GM18517 (cell line): ENCODE results near the gene DOCK3.
A peak's percentile ranks its signal among the peaks of the same experiment; 100 is the strongest.
"Not testable (repeated sequence)": the region's sequence is repeated elsewhere in the genome, so short reads cannot be mapped to it uniquely, and the experiment has no call there.

Experiments used
- ATAC-seq: cut with Tn5 transposase; IDR thresholded peaks from one replicate; pipeline ENCODE4 v1.9.1; 2021; ENCODE audit warnings: mild to moderate bottlenecking, moderate library complexity; ENCODE audit not compliant: unreplicated experiment

Gene DOCK3

DNA sequence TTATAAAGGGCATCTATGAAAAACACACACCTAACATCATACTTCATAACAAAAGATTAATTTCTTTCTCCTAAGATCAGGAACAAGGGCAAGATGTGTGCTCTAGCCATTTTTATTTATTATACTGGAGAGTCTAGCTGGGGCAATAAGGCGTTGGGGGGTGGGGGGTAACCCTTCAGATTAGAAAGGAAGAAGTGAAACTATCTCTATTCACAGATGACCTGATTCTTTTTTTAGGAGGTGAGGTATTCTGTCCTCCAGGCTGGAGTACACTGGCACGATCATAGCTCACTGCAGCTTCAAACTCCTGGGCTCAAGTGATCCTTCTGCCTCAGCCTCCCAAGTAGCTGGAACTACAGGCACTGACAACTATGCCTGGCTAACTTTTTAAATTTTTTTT lies 620.9 kb downstream of the DOCK3 start:
- peak; percentile 77 for ATAC-seq

DNA sequence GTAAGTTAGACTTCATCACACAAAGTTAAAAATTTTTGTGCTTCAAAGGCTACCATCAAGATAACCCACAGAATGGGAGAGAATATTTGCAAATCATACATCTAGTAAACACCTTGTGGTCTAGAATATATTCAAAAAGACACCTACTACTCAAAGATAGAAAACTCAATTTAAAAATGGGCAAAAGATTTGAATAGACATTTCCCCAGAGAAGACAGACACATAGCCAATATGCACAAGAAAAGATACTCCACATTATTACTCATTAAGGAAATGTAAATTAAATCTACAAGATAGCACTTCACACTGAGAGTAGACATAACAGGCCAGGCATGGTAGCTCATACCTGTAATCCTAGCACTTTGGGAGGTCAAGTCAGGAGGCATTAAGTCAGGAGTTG lies 622.6 kb downstream of the DOCK3 start:
- ATAC-seq: no peak

DNA sequence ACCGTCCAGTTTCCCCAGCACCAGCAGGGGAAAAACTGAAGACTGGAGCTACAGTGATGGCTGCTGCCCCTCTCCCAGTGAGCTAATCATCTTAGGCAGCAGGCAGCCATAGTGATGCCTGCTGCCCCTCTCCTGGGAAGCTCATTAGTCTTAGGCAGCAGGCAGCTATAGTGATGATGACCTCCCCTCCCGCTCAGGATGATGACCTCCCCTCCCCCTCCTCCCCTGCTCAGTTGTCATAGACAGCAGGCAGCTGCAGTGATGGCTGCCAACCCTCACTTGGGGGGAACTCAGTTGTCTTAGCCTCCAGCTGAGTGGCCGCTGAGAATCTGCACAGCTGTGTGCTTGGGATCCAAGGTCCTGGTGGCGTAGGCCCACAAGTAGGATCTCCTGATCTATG lies 629.5 kb downstream of the DOCK3 start:
- no peak for ATAC-seq

DNA sequence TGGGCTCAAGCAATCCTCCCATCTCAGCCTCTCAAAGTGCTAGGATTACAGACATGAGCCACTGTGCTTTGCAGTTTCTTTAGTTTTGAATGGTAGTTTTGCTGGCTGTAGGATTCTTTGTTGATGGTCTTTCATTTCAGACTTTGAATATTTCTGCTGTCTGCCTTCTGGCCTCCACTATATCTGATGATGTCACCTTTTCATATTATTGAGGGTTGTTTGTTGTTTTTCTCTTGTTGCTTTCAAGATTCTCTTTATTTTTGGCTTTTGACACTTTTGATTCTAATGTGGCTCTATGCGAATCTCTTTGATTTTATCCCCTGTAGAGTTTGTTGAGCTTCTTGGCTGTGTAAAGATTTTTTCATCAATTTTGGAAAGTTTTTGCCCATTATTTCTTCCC lies 631.4 kb downstream of the DOCK3 start:
- no peak for ATAC-seq

DNA sequence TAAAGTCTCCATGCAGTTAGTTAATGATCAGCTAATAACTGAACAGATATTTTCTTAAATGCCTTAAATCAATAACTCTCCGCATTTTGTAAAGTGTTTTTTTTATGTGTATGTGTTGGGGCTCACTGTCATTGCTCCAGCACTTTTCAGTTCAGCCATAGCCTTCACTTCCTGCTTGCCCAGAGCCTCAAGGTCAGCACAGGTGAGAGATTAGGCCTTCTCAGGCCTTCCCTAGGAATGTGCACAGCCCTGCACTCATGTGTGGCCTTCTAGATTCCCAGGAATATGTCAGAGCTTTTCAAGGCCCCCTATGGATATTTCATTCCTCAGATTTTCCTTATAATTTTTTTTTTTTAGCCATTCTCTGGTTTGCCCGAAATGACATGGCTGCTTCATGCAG lies 632.7 kb downstream of the DOCK3 start:
- no peak for ATAC-seq

DNA sequence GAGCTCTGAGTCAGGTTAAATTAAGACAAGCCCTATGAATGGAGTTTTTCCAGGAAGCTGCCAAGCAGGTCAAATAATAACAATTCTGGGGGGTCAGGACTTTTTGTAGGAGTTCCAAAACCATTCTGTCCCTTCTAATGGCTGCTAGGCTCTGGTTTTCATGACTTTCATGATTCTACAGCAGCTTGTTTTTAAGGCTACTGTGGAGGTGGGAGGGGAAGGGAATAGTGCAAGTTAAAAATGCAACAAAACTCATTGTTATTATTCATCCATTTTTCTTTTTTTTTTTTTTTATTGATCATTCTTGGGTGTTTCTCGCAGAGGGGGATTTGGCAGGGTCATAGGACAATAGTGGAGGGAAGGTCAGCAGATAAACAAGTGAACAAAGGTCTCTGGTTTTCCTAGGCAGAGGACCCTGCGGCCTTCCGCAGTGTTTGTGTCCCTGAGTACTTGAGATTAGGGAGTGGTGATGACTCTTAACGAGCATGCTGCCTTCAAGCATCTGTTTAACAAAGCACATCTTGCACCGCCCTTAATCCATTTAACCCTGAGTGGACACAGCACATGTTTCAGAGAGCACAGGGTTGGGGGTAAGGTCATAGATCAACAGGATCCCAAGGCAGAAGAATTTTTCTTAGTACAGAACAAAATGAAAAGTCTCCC lies 633.3 kb downstream of the DOCK3 start:
- ATAC-seq: not testable (repeated sequence)

DNA sequence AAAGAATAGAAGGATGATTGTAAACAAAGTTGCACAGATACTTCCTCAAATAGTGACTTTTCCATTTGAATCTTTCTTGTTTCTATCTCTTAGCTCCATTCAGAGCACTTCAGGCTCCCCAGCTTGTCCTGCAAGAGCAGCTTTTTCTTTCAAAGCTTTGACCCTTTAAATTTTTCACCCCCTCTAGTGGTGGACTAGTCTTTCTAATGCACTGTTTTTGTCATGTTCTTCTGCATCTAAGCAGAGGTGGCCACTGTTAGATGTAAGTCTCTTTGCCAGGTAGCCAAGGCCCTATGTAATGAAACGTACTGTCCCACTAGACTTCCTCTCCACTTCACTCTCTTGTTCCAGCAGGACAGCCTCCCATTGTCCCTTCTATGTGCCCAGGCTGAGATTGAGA lies 636.3 kb downstream of the DOCK3 start:
- no peak for ATAC-seq

DNA sequence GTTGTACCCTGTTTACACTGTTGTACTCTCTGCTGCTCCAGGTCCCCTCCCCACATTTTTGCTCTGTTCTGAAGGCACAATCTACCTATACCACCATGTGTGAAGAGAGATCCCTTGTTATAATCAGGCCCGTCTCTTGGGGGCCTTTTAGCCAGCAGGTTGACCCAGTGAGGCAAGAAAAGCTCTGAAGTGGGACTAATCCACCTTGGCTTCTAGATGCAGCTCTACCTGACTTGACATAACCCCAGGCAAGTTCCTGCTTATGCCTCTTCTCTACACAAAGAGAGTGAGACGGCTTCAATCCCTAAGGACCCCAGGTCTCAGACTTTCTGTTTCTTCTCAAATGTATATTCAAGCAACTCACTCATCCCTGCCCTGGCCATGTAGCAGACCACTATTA lies 653.5 kb downstream of the DOCK3 start:
- ATAC-seq: no peak

DNA sequence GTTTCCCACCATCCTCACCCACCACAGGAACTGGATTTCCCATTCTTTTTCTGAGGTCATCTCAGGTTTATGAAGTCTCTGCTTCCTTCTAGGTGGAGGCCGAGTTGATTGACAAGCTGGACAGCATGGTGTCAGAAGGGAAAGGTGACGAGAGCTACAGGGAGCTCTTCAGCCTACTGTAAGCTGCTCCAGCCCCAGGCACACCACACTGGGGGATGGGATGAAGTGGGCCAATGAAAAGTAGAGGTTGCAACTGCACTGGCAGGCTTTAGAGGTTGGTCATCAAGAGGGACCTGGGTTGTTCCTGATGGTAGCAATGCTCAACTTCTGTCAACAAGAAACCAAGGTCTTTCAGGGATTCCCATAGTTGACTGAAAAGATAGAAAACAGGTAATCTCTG lies 655.3 kb downstream of the DOCK3 start:
- ATAC-seq: no peak

DNA sequence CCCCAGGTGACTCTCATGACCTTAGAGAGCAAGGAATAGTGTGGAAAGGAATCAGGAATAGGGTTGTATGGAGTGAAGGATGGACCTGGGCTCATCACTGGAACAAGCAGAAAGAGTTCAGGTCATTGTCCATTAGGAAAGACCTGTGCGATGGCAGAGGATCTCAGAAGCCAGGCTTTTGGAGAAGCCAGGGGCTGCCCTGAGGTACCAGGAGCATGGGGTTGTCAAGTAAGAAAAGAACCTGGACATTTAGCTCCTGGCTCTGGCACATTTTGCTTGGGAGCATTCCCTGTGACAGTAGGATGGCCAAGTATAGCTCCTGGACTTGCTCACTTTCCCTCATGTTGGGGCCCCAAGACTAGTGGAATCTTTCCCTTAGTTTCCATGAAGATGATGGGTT lies 657.4 kb downstream of the DOCK3 start:
- no peak for ATAC-seq

DNA sequence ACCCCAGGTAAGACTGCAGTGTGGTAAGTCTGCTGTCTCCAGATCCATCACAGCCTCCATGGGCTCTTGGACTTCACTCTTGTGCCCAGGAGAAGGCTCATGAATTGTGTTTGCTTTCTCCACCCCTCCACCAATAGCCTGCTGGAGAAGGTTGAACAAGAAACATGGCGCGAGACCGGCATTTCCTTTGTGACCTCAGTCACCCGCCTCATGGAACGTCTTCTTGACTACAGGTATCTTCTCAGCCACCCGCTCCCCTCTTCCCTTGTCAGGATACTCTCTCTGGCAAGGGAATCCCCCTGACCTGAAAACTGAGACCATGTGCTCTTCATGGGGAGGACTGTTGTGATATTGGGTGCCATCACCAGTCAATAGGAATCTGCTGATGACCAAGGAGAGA lies 658.3 kb downstream of the DOCK3 start:
- ATAC-seq: no peak

DNA sequence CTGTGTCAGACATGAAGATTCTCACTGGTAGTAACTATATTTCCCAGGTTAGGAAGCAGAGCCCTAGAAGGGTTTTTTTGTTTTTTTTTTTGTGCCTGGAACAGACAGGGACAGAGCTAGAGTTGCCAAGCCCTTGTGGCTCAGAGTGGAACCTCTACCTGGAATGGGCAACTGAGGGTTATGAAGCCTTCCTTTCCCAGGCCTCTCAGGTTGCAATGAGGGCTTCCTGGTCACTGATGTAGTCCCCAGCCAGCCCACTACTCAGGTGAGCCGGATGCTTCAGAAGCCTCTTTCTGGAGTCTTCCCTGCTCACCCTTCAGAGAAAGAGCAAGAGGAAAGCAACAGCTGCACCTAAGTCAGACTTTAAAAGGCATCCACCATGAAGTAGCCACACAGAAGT lies 661.5 kb downstream of the DOCK3 start:
- ATAC-seq: no peak

DNA sequence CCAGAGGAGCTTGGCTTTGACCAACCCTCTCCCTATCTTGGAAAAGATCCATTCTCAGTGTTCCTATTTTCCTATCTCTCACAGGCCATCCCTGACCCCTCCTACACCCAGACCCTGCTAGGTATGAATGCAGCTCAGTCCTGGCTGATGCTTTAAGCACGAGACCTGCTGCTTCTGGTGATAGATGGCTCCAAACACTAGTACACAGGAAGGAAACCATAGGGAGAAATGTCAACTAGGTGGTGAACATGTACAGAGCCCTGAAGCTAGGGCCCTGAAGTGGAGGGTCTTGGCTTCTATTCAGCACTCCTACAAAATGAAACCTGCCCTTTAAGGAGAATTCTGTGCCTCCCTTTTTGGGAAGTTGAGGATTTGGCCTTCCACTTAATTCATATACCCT lies 662.9 kb downstream of the DOCK3 start:
- no peak for ATAC-seq

DNA sequence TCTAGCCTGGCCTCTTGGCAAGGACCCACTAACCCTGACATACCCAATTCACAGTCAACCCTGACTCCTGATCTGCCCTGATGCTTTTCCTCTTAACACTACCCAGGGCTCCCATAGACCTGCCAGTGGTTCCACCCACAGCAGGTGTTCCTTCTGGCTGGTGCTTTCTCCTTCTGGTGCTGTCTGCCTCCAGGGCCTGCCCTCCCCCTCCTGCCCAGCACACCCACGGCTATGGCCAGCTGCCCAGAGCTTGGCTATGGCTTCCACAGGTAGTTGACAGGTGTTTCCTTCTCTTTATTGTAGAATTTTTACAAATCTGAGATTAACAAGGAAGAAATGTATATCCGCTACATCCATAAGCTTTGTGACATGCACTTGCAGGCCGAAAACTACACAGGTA lies 663.9 kb downstream of the DOCK3 start:
- ATAC-seq: no peak

DNA sequence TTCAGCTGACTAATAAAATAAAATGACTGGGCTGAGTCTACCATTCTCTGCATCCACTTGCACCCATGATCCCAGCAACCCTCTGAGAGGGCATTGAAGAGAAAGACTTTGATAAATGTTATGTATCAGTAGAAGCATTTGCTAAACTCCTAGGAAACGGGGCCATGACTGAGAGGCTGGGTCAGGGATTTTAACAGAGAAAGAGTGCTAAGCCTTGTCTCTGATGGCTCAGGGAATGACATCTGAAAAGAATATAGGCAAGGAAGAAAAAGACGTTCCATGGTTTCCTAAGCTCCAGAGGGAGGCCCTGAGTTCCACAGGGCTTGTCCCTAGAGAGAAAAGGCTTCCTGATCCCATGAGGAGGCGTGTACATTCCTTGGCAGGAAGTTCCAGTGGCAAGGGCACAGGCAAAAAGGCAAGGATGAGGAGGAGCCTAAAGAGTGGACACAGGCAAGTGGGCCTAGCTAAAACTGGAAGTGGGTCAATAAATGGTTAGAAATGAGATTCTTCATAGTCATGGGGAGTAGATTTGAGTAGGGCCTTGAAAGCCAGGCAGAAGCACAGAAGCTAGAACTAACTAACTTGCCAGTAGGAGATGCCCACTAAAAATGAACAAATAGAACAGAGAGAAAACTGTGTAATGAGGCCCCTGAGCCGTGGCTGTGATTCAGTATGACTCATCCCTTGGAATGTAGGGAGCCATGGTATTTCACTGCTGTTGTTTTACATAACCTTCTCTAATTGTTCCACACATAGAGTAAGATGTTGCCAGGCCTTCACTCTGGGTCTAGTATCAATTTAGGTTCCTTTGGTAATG lies 665.5 kb downstream of the DOCK3 start:
- no peak for ATAC-seq

DNA sequence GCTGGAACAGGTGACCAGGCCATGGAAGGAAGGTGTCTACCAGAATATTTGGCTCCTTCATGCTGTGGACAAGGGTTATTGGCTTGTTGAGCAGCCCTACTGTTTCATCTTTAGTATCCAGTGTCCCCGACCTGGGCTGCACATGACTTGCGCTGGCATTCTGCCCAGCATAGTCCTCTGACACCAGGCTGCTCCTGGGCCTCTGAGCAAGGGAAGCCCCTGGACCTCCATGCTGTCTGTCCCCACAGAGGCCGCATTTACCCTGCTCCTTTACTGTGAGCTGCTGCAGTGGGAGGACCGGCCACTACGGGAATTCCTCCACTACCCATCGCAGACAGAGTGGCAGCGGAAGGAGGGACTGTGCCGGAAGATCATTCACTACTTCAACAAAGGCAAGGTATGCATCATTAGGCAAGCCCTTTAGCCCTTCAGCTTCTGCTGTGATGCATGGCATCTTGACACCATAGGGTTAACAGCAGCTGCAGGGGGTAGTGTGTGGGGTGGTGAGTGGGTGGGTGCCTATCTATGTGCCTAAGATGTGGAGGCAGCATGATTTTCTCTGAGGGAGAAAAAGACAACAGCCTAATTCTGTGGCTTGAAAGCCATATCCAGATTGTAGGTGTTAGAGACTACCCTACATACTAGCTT lies 666.4 kb downstream of the DOCK3 start:
- no peak for ATAC-seq

DNA sequence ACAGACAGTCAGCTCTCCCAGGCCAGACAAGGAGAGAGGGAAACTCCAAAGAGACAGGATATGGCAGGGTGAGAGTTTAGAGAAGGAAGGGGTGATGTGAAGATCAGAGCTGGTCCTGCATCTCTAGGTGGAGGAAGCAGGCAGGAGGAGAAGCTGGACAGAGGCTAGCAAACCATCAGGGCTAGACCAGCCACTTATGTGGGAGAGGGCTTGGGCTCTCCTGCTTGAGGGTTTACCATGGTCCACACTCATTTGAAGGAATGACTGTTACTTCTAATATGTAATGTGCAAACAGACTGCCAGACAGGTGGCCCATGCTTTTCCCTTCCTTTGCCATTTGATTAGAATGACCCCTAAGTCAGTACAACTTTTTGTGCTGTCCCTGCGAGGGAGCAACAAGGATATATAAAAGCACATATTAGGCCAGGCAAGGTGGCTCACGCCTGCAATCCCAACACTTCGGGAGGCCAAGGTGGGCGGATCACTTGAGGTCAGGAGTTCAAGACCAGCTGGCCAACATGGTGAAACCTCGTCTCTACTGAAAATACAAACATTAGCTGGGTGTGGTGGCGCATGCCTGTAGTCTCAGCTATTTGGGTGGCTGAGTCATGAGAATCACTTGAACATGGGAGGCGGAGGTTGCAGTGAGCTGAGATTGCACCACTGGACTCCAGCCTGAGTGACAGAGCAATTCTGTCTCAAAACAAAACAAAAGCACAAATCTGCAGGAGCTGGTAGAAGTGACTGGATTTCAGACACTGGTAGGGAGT lies 669.4 kb downstream of the DOCK3 start:
- ATAC-seq: no peak

DNA sequence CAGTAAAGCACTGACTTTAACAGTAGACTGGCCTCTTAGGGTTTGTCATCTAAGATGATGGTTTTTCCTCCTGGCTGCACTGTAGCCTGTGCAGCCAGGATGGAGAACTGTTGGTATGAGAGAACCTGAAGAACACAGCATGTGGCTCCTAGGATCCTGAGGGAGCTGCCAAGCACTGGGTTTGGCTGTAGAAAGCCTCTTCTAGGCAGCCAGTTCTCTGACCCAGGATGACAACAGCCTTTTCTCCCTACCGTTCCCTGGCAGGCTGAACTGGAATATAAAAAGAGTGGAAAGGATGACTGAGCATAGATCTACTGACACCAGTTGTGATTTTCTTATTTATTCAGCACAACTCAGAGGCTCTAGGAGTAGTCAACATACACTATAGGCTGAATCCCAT lies 676.0 kb downstream of the DOCK3 start:
- ATAC-seq: no peak

DNA sequence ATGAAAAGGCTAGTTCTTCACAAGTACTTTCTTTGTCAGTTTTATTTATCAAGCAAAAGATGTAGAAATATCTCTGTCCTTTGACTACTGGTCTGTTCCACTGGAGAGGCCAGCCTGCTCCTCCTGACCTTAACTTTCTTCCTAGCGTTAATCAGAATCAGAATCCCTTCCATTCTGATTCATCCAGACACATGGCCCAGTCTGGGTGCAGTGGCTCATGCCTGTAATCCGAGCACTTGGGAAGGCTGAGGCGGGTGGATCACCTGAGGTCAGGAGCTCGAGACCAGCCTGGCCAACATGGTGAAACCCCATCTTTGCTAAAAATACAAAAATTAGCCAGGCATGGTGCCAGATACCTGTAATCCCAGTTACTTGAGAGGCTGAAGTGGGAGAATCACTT lies 678.4 kb downstream of the DOCK3 start:
- no peak for ATAC-seq

DNA sequence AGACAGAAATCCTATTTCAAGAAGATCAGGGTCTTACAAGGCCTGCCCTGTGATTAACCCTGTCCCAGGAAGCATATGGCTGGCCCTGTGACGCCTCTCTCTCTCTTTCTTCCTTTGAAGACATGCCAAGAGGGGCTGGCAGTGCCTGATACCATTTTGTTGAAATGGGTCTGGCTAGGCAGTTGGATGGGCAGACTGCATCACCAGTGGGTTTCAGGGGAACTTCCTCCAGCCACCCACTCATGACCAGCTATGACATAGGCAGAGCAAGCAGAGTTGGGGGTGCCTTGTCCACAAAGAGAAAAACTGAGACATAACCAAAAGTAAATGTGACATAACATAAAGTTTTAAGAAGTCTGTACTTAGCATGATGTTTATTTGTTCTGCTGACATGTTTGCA lies 679.0 kb downstream of the DOCK3 start:
- ATAC-seq: no peak

DNA sequence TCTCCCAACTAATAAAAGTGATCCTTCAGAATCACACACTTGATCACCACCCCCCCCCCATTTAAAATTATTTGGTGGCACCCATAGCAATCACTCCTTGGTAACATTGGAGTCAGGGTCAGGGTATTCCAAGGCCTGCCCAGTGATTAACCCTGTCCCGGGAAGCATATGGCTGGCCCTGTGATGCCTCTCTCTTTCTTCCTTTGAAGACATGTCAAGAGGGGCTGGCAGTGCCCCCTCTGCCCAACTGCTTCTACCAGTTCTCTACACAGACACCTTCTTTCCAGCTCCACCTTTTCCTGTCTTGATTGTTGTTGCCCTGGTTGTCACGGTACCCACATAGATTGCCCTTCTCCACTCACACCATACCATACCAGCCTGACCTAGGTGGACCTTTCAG lies 679.4 kb downstream of the DOCK3 start:
- no peak for ATAC-seq
